Stimulated activated CD8-positive, alpha-beta memory T cell treated with anti-CD3 and anti-CD28 coated beads, Interleukin-7, amount 100 ng/mL, for 24 hours (primary cell): ENCODE results near the gene RGCC.
A peak's percentile ranks its signal among the peaks of the same experiment; 100 is the strongest.
"Not testable (repeated sequence)": the region's sequence is repeated elsewhere in the genome, so short reads cannot be mapped to it uniquely, and the experiment has no call there.

ENCODE experiments used
- DNase-seq: peaks from one replicate; pipeline ENCODE4 v3.0.0-alpha.2; 2020; ENCODE audit warnings: low read depth

RGCC gene, protein sequence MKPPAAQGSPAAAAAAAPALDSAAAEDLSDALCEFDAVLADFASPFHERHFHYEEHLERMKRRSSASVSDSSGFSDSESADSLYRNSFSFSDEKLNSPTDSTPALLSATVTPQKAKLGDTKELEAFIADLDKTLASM

DNA sequence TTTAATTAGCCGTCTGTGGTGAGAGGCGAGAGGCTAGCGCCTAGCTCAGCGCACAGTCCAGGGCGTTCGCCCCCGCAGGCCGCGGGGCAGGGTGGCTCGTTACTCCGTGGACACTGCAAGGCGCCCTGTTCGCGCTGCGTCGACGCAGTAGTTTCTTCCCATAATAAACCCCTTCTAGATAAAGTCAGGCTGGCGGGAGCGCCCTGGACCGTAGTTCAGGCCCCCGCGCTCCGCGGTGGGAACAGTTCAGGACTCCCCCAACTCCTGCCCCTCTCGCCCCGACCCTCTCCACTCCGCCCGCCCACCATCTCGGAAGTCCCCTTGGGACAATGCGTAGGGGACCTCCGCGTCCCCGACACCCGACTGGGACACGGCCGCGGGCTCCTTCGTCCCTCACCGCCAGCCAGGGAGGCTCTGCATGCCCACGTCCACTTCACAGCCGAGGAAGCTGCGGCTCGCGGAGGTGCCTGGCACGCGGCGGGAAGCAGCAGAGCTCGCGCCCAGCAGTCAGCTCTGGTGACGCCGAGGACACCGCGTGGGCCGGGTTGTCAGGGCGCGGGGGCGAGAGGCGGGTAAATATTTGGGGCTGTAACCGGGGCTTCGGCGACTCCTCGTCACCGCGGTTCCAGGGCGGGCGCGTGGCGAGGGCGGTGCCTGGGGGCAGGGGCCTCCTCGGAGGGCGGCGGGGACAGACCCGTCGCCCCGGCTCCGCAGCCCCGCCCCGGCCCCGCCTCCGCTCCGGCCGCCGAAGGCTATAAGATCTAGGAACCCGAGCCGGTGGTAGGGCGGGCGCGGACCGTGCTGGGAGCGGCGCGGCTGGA, at the start of gene RGCC:
TSS of gene RGCC (plus strand) at position 783 of the 821 bp plus-strand sequence. CDS start 158 bp downstream, outside the sequence.
- peak; percentile 83 for DNase-seq

DNA sequence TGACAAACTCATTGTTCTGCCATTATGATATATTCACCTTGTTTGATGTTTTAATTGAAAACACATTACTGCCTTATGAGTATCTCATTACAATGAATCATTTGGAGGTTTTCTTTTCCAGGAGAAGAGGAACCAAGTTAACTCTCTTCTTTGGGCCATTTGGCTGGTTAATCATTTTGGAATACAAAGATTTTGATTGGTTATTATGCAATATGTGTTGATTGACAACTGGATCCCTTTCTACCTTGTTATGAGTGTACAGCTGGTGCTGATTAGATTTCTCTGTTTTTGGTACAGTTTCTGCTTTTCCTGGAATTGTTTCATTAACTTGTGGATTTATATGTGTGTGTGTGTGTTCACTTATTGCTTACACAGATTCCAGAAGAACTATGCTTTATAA, 49.2 kb upstream of the RGCC start:
- no peak for DNase-seq

DNA sequence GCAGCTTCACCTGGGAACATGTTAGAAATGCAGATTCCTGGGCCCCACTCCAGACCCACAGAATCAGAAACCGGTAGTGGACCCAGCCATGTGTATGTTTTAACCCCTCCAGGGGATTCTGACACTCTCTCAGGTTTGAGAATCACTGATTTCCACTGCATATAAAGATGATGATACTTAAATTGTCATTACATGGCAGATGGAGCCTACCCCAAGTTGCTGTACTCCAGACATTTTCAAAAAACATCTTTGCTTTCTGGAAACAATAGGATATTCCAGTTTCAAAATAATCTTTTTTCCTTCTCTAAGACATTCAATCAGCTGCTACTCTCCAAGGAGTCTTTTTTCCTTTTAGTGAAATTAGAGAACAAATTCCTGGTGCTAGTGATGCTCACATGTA, 48.6 kb upstream of the RGCC start:
- no peak for DNase-seq

DNA sequence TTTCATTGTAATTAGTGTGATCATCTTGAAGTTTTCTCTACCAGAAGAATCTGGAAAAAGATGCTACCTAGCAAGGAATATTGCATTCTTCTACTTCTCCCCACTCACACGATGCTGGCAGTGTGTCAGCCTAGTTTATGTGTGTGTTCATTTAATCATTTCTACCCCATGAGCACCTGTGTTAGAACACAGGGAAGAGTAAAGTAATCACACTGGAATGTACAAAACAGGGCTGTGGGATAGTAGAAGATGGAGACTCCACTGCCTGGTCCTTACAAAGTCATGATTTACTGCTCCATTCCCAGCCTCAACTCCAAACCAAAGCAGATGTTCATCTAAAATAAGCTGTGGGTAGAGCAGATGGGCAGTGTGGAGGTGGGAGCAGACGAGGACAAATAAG, 47.7 kb upstream of the RGCC start:
- no peak for DNase-seq

DNA sequence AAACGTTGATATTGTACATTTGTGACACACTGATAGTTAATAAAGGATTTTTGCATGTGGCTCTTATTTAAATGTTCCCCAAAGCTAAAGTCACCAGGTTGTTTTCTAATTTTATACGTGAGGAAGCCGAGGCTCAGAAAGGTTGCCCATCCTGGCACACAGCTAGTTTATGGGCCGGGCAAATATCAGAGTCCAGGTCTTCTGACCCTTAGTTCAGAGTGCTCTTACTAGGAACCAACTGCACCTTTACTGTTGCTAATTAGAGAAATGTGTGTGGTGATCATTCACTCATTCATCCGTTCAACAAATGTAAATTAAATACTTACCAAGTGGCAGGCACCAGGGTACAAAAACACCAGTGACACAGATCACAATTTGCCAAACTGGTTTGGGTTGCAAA, 46.3 kb upstream of the RGCC start:
- no peak for DNase-seq

DNA sequence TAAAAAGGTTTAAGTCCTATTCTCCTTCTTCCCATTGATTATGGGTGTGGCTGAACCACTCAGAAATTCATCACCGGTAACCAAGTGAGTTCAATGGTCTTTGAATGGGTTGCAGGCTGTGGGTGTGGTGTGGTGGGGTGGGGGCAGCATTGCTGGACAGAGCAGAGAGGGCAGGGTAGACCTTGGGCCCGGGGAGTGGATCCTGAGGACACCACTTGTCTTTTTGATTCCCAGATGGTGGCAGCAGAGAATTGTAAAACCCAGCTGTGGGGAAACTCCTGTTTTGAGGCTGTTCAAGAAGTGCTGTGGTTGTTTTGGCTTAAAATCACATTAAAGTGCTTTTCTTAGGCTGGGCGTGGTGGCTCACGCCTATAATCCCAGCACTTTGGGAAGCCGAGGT, 45.8 kb upstream of the RGCC start:
- no peak for DNase-seq

DNA sequence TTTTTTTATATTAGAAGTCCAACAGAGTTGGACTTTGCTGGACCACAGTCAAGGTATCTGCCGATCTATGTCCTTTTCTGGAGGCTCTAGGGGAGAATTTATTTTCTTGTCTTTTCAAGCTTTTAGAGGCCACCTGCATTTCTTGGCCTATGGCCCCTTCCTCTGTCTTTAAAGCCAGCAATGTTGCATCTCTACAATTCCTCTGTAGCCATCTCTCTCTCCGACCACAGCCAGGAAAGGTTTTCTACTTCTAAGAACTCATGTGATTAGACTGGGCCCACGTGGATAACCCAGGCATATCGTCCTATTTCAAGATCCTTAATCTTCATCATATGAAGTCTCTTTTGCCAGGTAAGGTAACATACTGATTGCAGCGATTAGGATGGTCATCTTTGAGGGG, 43.5 kb upstream of the RGCC start:
- no peak for DNase-seq

DNA sequence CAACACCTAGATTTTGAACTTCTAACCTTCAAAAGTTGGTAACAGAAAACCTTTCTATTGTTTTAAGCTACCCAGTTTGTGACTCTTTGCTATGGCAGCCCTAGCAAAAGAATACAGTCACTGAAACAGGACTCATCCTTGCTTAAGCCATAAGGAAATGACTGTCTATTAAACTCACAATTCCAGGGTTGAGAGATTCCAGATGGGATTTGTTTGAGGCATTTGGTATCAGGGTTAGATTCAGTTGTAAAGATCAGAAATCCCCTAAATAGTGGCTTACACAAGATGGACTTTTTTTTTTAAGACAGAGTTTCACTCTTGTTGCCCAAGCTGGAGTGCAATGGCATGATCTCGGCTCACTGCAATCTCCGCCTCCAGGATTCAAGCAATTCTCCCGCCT, 41.1 kb upstream of the RGCC start:
- DNase-seq: no peak

DNA sequence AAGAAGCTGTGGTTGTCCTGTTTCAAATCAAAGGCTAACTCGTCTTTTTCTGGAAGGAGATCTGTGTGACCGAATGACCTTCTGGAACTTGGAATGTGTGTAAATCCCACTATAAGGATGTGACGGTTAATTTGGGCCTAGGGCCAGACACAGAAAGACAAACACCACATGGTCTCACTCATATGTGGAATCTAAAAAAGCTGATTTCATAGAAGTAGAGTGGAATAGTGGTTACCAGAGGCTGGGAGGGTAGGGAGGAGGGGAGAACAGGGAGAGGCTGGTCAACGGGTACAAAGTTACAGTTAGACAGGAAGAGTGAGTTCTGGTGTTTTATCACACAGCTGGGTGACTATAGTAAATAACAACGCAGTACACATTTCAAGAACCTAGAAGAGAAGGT, 39.3 kb upstream of the RGCC start:
- no peak for DNase-seq

DNA sequence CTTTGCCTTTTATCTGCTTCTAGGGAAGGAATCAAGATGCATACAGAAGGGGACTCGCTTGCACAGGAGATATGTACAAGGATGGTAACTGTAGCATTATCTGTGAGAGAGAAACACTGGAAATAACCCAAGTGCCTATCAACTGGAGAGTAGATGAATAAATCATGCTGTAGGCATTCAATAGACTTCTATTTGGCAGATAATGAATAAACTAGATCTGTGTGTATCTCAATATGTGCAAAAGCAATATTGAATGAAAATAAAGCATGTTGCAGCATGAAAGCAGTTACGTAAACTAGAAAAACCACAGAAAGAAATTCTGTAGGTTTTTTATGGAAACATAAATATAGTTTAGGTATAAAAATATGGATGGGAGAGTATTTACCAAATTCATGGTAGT, 38.6 kb upstream of the RGCC start:
- no peak for DNase-seq

DNA sequence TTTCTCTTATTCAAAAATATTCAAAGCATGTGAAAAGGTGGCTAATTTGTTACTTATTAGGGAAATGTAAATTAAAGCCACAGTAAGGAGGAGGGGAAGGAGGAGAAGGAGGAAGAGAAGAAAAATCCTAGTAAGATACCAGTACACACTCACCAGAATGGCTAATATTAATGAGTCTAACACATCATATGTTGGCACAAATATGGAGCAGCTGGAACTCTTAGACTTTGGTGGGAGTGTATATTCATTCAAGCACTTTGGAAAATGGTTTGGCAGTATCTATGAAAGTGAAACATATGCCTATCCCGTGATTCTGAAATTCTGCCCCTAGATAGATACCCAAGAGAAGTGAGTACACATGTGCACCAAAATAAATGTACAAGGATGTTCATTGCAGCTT, 38.1 kb upstream of the RGCC start:
- DNase-seq: no peak

DNA sequence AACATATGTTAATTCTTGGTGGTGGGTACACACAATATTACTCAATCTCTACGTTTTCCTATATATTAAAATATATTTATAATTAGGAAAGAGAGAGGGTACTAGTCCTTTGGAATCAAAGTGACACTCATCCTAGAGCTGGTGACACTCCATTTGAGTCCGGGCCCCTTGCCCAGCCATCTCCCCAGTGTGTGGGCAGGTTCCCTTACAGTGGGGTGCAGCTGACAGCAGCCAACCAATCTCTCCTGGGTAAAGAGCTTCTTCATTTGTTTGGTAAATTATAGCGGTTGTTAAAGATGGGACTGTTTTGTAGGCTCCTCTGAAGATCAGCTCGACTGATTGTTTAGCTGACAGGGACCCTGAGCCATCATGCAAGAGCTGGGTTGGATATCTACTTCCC, 37.2 kb upstream of the RGCC start:
- DNase-seq: no peak

DNA sequence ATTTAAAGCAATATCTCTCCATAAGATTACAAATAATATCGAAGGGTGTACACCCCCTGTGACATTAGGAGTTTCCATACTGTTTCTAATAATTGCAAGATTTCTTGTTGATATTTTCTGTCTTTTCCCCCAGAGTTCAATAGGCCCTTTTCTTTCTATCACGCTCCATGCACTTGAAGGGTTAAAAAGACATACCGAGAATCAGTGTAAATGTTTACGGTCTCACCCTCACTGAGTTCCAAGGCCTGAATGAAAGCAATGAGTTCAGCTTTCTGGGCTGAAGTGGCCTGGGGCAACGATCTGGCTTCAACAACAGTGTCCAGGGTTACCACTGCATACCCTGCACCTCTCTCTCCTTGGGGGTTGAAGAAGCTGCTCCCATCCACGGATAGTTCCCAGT, 36.0 kb upstream of the RGCC start:
- not testable (repeated sequence) for DNase-seq

DNA sequence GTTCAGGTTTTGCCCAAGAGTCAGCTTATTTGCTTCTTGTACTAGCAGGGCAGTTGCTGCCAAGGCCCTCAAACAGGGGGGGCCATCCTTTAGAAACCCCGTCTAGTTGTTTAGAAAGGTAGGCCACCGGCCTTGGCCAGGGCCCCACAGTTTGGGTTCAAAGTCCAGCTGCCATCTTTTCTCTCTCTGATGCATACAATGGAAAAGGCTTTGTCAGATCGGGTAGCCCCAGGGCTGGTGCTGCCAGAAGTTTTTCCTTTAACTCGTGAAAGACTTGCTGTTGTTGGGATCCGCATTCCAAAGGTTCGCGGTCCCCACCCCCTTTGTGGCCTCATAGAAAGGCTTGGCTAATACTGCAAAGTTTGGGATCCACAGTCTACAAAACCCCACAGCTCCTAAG, 35.4 kb upstream of the RGCC start:
- not testable (repeated sequence) for DNase-seq

DNA sequence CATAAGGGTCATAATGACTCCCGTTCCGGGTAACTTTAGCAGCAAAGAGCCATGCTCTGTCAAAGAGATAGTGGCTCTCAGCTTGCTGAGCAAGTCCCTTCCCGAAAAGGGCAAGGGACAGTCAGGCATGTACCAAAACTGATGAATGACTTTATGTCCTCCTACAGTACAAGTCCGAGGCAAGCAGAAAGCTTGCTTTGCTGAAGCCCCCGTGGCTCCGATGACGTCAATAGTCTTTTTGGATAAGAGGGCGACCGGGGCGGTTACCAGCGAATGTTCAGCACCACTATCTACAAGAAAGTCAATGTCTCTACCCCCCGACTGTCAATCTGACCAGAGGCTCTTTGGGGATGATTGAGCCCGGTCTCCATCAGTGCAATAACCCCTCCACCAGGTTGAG, 34.1 kb upstream of the RGCC start:
- not testable (repeated sequence) for DNase-seq

DNA sequence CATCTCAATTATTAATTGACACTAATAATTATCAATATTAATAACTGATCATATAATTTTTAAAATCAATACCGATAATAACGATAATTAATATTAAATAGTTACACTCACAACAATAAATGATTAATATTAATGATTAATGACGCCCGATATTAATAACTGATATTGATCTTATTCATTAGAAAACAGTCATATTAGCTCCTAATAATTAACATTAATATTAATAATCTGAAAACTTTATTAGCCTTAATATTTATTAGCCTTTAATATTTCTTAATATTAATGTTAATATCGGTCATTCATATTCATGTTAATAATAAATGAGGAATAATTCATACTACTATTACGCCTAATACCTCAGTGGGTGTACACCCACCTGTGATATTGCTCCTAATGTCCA, 32.7 kb upstream of the RGCC start:
- DNase-seq: not testable (repeated sequence)

DNA sequence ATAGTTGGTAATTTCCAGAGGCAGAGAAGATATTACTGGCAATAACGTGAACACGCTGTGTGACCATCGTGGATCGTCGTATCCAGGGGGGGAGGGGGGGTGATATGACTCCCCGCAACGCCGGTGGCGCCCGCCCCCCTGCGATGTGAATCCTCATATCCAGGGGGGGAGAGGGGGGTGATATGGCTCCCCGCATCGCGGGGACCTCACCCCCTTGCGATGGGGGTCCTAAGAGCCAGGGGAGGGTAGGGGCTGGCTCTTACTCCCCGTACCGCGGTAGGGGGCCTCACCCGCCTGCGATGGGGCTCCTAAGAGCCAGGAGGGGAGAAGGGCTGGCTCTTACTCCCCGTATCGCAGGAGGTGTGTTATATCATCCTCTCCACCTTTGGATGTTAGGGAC, 31.3 kb upstream of the RGCC start:
- DNase-seq: no peak

DNA sequence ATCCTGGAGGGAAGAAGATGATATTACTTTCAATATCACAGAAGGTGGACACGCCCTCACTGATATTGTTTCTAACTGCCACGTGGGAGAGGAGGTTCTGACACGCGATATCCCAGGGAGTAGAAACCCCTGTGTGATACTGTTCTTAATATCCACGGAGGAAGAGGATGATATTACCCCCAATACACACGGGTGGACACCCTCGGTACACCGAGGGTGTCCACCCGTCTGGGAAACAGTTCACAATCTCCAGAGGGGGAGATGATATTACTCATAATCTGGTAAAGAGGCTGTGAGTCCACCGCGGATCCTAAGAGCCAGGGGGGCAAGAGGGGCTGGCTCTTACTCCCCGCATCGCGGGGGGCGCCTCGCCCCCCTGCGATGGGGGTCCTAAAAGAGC, 29.7 kb upstream of the RGCC start:
- no peak for DNase-seq

DNA sequence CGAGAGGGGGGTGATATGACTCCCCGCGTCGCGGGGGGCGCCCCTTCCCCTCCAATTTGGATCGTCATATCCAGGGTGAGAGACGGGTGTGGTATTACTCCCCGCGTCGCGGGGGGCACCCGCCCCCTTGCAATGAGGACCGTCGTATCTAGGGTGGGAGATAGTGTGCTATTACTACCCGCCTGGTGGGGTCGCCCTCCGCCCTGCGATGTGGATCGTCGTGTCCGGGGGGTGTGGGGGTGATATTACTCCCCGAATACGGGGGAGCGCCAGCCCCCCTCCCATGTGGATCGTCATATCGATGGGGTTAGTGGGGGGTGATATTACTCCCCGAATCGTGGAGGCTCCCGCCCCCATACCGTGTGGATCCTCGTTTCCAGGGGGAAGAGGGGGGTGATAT, 29.2 kb upstream of the RGCC start:
- peak; percentile 8 for DNase-seq

DNA sequence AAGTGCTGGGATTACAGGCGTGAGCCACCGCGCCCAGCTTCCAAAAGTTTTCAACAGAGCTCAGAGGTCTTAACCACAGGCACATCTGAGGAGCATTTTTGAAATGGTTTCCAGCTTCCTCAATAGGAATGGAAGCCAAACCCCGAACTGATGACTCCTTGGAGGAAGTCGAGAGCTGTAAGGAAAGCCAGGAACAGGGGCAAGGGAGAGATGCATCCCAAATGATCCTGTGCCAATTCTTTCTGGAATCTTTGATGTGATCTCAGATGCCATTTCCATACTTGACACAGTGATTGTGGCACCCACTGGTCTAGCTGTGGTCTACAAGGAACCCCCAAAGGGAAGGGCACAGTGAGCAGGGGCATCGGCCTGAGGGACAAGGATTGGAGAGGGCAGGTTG, 23.3 kb upstream of the RGCC start:
- not testable (repeated sequence) for DNase-seq

DNA sequence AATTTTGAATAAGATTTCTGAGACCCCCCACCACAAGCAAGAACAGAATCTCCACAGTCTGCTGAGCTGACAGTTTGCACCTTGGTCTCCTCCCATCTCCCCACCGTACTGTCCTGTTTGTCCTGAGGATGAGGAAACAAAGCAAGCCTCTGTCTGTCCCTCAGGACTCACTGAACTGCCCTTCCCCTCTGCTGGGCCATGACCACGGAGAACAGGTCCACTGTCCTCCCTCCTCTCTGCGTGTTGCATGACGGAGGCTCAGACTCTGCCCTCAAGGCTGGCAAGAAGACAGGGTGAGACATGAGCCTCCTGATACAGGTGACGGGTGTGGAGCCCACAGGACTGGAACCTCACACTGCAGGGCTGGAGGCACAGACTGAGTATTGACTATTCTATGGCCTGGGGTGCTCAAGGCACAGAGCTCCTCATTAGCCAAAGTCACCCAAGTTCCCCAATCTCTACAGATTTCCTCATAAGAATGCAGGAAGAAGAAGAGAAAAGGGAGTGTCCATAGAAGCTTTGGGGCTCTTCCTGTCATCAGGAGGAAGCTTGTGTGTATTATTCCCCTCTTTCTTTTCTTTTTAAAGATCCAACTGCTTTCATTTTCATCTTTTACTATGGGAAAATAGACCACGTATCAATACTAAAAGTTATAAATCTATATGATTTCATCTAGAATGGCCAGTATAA, 22.4 kb upstream of the RGCC start:
- no peak for DNase-seq

DNA sequence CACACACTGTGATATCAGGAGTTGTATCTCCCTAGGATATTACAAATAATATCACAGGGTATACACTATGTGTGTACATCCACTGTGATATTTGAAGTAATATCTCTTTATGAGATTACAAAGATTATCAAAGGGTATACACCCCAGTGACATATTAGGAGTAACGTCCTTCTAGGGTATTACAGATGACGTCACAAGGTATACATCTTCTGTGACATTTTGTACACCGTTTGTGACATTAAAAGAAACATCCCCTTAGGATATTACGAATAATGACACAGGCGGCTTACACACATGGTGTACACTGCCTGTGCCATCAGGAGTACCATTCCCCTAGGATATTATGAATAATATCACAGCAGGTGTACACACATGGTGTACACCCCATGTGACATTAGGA, 13.4 kb upstream of the RGCC start:
- DNase-seq: no peak

DNA sequence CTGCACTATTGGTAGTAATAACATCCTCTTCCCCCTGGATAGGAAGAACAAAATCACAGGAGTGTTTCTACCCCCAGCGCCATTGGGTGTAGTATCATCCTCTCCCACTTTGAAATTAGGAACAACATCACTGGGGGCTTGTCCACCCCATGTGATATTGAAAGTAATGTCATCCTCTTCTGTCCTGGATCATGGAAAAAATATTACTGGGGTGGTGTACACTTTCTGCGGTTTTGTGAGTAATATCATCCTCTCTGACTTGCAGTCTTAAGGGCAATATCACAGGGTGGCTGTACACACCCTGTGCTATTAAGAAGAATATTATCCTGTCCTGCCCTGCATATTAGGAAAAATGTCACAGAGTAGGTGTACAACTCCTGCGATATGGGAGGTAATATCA, 4.9 kb upstream of the RGCC start:
- DNase-seq: no peak
